Neural cell (in vitro differentiated cells): Measurements from ENCODE around the gene GARIN3. TPM values are rescaled to one million over a fixed set of nuclear protein-coding genes. Genes with fewer than 3 reads are reported as not detected.

Experiments
- H2AFZ ChIP-seq: fragments of 200-600, 300-800 bp; sonication (generic), shearing (Covaris generic); 2 replicates; pipeline ENCODE4 v1.6.0; 2014; ENCODE audit warnings: low read depth, mild to moderate bottlenecking, antibody characterized with exemption, low read length, moderate library complexity
- H3F3A ChIP-seq: fragments of 200-600 bp; shearing (Covaris generic); 2 replicates; pipeline ENCODE4 v1.6.1; 2016; ENCODE audit warnings: mild to moderate bottlenecking, moderate library complexity, mixed read lengths, antibody characterized with exemption, low read length; ENCODE audit not compliant: insufficient read depth, poor library complexity, severe bottlenecking
- H3K27ac ChIP-seq: fragments of 200-600, 300-800 bp; sonication (generic), shearing (Covaris generic); 2 replicates; pipeline ENCODE4 v1.5.1; 2014; ENCODE audit warnings: mild to moderate bottlenecking, low read length, moderate library complexity
- H3K27me3 ChIP-seq: fragments of 300-800, 200-600 bp; sonication (generic), shearing (Covaris generic); 2 replicates; pipeline ENCODE4 v1.6.0; 2014; ENCODE audit warnings: mild to moderate bottlenecking, low read depth, low read length, moderate library complexity; ENCODE audit not compliant: insufficient read depth
- H3K36me3 ChIP-seq: fragments of 300-800, 200-600 bp; sonication (generic), shearing (Covaris generic); 2 replicates; pipeline ENCODE4 v1.5.1; 2014; ENCODE audit warnings: mild to moderate bottlenecking, antibody characterized with exemption, low read length, moderate library complexity; ENCODE audit not compliant: insufficient read depth
- H3K4me2 ChIP-seq: fragments of 300-800, 200-600 bp; sonication (generic), shearing (Covaris generic); 2 replicates; pipeline ENCODE4 v1.6.0; 2014; ENCODE audit warnings: mild to moderate bottlenecking, low read length
- H3K4me3 ChIP-seq: fragments of 300-800, 200-600 bp; sonication (generic), shearing (Covaris generic); 2 replicates; pipeline ENCODE4 v1.5.1; 2014; ENCODE audit warnings: mild to moderate bottlenecking, low read length, moderate library complexity
- H3K79me2 ChIP-seq: fragments of 200-600 bp; shearing (Covaris generic); replicated peaks from 2 replicates; pipeline ENCODE4 v1.6.0; 2014; ENCODE audit warnings: mild to moderate bottlenecking, low read length, moderate library complexity; ENCODE audit not compliant: insufficient read depth
- H3K9ac ChIP-seq: fragments of 300-800, 200-600 bp; sonication (generic), shearing (Covaris generic); 2 replicates; pipeline ENCODE4 v1.6.1; 2016; ENCODE audit warnings: mild to moderate bottlenecking, low read length, mixed read lengths
- H3K9me2 ChIP-seq: fragments of 200-600 bp; shearing (Covaris generic); 2 replicates; pipeline ENCODE4 v1.6.1; 2016; ENCODE audit warnings: mild to moderate bottlenecking, low read length, mixed read lengths; ENCODE audit not compliant: insufficient read depth
- H3K9me3 ChIP-seq: fragments of 200-600, 300-800 bp; sonication (generic), shearing (Covaris generic); 2 replicates; pipeline ENCODE4 v1.6.1; 2016; ENCODE audit warnings: mild to moderate bottlenecking, mixed run types, low read length, moderate library complexity, mixed read lengths
- H4K20me1 ChIP-seq: fragments of 200-600 bp; shearing (Covaris generic); 2 replicates; pipeline ENCODE4 v1.6.1; 2016; ENCODE audit warnings: mild to moderate bottlenecking, mixed run types; ENCODE audit not compliant: insufficient read depth
- EP300 ChIP-seq: fragments of 450-650 bp; conservative IDR thresholded peaks from 2 replicates; pipeline ENCODE4 v1.6.1; 2014; ENCODE audit warnings: antibody characterized with exemption, mild to moderate bottlenecking, moderate library complexity; ENCODE audit not compliant: poor library complexity, severe bottlenecking
- EZH2 ChIP-seq: fragments of 200-600, 300-800 bp; shearing (Covaris generic), sonication (generic); IDR thresholded peaks from 2 replicates; pipeline ENCODE4 v1.6.1; 2014; ENCODE audit warnings: antibody characterized with exemption, low read length, borderline replicate concordance, mild to moderate bottlenecking; ENCODE audit not compliant: insufficient read depth, poor library complexity, severe bottlenecking
- MXI1 ChIP-seq: fragments of 450-650 bp; conservative IDR thresholded peaks from 2 replicates; pipeline ENCODE4 v1.6.1; 2014; ENCODE audit warnings: antibody characterized with exemption, mild to moderate bottlenecking; ENCODE audit not compliant: poor library complexity, severe bottlenecking
- POLR2AphosphoS5 ChIP-seq: IDR thresholded peaks from 2 replicates; pipeline ENCODE4 v1.6.1; 2012
- RAD21 ChIP-seq: fragments of 450-650 bp; conservative IDR thresholded peaks from 2 replicates; pipeline ENCODE4 v1.6.1; 2014; ENCODE audit warnings: antibody characterized with exemption, mild to moderate bottlenecking, moderate library complexity
- SMC3 ChIP-seq: fragments of 450-650 bp; conservative IDR thresholded peaks from 2 replicates; pipeline ENCODE4 v1.6.1; 2014; ENCODE audit warnings: antibody characterized with exemption, mild to moderate bottlenecking, moderate library complexity; ENCODE audit not compliant: poor library complexity
- TAF1 ChIP-seq: IDR thresholded peaks from 2 replicates; pipeline ENCODE4 v1.6.1; 2012; ENCODE audit warnings: low read depth
- polyA plus RNA-seq: library from polyadenylated mRNA; depleted of rRNA; stranded (reverse); fragments of >200 nt; gene quantifications from 2 replicates; pipeline ENCODE4 v1.2.3, GENCODE V29; 2014
- TF ChIP-seq, protein P1 (sequence below): fragments of 450-650 bp; IDR thresholded peaks from 2 replicates; pipeline ENCODE4 v1.5.1; 2014; ENCODE audit warnings: antibody characterized with exemption, mild to moderate bottlenecking, moderate library complexity; ENCODE audit not compliant: poor library complexity, severe bottlenecking
- TF ChIP-seq, protein P2 (sequence below): IDR thresholded peaks from 2 replicates; pipeline ENCODE4 v1.6.1; 2012; ENCODE audit warnings: borderline replicate concordance

The GARIN3 gene
- polyA plus RNA-seq, 1 donor from 2014 or later = not detected

DNA sequence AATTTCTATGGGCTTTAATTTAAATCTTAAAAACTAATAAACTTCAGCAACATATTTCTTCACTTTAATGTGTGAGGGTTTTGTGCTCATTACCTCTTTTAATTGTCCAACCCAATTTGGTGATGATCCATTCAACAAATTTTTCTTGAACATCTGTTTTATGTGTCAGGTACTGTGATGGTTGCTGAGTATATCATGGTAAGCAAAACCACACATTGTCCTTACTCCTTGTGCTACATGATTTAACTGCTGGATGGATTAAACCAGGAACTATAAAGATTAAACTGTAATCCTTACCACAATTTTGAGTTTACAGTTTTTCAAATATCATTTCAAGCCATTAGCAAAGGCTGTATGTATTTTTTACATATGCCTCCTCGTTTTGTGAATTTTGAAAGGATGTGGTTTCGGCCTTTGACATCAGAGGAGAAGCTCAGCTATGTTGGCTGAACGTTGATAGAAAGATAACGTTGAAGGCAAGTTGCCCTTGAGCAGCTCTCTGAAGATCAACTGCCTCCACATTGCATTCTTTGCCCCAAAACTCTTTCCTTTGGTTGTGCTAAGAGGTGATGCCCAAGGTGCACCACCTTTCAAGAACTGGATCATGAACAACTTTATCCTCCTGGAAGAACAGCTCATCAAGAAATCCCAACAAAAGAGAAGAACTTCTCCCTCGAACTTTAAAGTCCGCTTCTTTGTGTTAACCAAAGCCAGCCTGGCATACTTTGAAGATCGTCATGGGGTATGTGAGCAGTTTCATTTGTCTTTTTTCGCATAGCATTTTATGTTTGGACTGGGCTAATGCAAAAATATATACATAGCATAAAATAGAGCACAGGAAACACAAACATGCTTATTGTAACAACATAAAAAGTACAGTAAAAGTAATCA is 14.6 kb upstream of the GARIN3 start, which contains the start of gene ITK:
Gene ITK, plus strand, starts transcription at position 467 of the 891 bp plus-strand sequence. Its CDS starts 138 bp downstream, at position 605.
- TF ChIP-seq MXI1 = no peak
- Histone ChIP-seq H3F3A (no peaks in the 10 kb centered on the region), H3K36me3 (no peaks in the 10 kb centered on the region), H3K4me2 (no peak within 1 kb of the TSS), H3K4me3 (no peak within 1 kb of the TSS), H3K9me2 (no peaks in the 10 kb centered on the region), H2AFZ (no peak within 1 kb of the TSS), H3K9ac (no peak within 1 kb of the TSS), H4K20me1 (no peaks in the 10 kb centered on the region), H3K9me3 (no peaks in the 10 kb centered on the region), H3K27me3 (no peaks in the 10 kb centered on the region), H3K79me2 (no peaks in the 10 kb centered on the region), H3K27ac (no peak within 1 kb of the TSS)

DNA sequence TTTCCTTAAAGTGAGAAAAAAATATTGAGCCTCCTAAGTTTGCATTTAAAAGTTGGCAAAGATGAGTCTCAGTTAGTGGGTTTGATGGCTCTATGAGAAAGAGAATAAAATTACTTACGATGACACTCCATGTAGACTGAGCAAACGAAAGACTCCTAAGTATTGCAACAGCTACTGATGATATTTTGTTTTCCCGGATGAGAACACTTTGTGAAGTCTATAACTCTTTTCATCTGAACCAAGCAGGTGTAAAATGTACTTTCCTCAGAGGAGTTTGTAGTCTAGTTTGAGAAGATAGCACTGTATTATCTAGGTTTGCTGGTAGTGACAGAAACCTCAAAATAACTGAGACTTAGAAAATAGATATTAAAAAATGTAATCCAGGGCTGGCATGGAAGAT is 12.9 kb upstream of the GARIN3 start:
- Histone ChIP-seq H3K27me3 (no peaks in the 10 kb centered on the region), H3K27ac (no peak overlapping the region), H3K36me3 (no peaks in the 10 kb centered on the region), H4K20me1 (no peaks in the 10 kb centered on the region), H3K9ac (no peak overlapping the region), H3F3A (no peaks in the 10 kb centered on the region), H3K4me3 (no peak overlapping the region), H3K4me2 (no peak overlapping the region), H3K79me2 (no peaks in the 10 kb centered on the region), H2AFZ (no peak overlapping the region), H3K9me2 (no peaks in the 10 kb centered on the region), H3K9me3 (no peaks in the 10 kb centered on the region)
- TF ChIP-seq MXI1 (no peak), RAD21 (no peak), POLR2AphosphoS5 (no peak), EZH2 (no peak), SMC3 (no peak), EP300 (no peak), TAF1 (no peak)
- TF ChIP-seq, protein P1, sequence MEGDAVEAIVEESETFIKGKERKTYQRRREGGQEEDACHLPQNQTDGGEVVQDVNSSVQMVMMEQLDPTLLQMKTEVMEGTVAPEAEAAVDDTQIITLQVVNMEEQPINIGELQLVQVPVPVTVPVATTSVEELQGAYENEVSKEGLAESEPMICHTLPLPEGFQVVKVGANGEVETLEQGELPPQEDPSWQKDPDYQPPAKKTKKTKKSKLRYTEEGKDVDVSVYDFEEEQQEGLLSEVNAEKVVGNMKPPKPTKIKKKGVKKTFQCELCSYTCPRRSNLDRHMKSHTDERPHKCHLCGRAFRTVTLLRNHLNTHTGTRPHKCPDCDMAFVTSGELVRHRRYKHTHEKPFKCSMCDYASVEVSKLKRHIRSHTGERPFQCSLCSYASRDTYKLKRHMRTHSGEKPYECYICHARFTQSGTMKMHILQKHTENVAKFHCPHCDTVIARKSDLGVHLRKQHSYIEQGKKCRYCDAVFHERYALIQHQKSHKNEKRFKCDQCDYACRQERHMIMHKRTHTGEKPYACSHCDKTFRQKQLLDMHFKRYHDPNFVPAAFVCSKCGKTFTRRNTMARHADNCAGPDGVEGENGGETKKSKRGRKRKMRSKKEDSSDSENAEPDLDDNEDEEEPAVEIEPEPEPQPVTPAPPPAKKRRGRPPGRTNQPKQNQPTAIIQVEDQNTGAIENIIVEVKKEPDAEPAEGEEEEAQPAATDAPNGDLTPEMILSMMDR = no peak

DNA sequence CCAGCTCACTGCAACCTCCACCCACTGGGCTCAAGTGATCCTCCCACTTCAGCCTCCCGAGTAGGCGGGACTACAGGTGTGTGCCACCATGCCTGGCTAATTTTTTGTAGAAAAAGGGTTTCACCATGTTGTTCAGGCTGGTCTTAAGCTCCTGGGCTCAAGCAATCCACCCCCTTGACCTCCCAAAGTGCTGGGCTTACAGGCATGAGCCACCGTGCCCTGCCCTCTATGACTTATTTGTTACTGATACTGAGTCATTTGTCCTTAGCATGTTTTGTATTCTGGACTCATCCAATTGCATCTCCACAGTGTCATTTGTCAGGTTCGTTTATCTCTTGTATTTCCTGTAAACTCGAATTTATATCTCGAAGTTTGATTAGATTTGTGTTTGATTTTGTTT is 11.9 kb upstream of the GARIN3 start:
- Histone ChIP-seq H3K4me2 (no peak overlapping the region), H2AFZ (no peak overlapping the region), H3K36me3 (no peaks in the 10 kb centered on the region), H3K9me2 (no peaks in the 10 kb centered on the region), H3K9me3 (no peaks in the 10 kb centered on the region), H3K4me3 (no peak overlapping the region), H3K79me2 (no peaks in the 10 kb centered on the region), H3K9ac (no peak overlapping the region), H3F3A (no peaks in the 10 kb centered on the region), H4K20me1 (no peaks in the 10 kb centered on the region), H3K27me3 (no peaks in the 10 kb centered on the region), H3K27ac (no peak overlapping the region)
- TF ChIP-seq SMC3 (no peak), POLR2AphosphoS5 (no peak), EZH2 (no peak), TAF1 (no peak), MXI1 (no peak), EP300 (no peak), RAD21 (no peak)
- TF ChIP-seq, protein P2, sequence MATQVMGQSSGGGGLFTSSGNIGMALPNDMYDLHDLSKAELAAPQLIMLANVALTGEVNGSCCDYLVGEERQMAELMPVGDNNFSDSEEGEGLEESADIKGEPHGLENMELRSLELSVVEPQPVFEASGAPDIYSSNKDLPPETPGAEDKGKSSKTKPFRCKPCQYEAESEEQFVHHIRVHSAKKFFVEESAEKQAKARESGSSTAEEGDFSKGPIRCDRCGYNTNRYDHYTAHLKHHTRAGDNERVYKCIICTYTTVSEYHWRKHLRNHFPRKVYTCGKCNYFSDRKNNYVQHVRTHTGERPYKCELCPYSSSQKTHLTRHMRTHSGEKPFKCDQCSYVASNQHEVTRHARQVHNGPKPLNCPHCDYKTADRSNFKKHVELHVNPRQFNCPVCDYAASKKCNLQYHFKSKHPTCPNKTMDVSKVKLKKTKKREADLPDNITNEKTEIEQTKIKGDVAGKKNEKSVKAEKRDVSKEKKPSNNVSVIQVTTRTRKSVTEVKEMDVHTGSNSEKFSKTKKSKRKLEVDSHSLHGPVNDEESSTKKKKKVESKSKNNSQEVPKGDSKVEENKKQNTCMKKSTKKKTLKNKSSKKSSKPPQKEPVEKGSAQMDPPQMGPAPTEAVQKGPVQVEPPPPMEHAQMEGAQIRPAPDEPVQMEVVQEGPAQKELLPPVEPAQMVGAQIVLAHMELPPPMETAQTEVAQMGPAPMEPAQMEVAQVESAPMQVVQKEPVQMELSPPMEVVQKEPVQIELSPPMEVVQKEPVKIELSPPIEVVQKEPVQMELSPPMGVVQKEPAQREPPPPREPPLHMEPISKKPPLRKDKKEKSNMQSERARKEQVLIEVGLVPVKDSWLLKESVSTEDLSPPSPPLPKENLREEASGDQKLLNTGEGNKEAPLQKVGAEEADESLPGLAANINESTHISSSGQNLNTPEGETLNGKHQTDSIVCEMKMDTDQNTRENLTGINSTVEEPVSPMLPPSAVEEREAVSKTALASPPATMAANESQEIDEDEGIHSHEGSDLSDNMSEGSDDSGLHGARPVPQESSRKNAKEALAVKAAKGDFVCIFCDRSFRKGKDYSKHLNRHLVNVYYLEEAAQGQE = no peak
- TF ChIP-seq, protein P1 = no peak
